GM19463 (cell line): ENCODE measurements around the gene STARD5.

ENCODE experiments used
- ATAC-seq: cut with Tn5 transposase; IDR thresholded peaks from one replicate; pipeline ENCODE4 v1.9.1; 2021; ENCODE audit warnings: mild to moderate bottlenecking, moderate library complexity; ENCODE audit not compliant: unreplicated experiment

The STARD5 gene

DNA sequence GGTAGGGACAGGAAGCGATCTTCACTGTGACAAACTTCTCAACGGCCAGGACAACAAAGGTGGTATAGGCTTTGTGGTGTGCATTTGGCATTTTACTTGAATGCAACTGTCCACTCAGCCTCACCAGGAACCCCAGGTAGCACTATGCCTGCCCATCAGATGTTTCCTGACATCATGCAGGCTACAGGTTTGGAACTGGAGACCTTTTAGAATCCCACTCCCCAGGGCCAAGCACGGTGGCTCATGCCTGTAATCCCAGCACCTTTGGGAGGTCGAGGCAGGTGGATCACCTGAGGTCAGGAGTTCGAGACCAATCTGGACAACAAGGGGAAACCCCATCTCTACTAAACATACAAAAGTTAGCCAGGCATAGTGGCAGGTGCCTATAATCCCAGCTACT is 9.6 kb downstream of the STARD5 start:
- ATAC-seq: no peak

DNA sequence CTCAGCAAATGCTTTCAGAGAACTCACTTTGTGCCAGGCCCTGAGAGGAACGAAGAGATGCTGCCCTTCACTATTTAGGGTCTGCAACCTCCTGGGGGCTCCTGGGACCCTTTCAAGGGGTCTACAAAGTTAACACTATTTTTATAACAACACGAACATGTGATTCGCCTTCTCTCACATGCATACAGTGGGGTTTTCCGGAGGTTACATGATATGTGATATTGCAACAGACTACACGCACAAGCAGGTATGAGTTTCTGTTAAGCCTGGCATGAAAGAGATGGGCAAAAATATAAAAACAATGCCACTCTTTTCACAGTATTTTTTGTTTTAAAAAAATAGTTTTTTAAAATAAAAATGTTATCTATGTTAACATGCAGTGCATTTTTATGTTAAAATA is 10.3 kb downstream of the STARD5 start:
- ATAC-seq: no peak

DNA sequence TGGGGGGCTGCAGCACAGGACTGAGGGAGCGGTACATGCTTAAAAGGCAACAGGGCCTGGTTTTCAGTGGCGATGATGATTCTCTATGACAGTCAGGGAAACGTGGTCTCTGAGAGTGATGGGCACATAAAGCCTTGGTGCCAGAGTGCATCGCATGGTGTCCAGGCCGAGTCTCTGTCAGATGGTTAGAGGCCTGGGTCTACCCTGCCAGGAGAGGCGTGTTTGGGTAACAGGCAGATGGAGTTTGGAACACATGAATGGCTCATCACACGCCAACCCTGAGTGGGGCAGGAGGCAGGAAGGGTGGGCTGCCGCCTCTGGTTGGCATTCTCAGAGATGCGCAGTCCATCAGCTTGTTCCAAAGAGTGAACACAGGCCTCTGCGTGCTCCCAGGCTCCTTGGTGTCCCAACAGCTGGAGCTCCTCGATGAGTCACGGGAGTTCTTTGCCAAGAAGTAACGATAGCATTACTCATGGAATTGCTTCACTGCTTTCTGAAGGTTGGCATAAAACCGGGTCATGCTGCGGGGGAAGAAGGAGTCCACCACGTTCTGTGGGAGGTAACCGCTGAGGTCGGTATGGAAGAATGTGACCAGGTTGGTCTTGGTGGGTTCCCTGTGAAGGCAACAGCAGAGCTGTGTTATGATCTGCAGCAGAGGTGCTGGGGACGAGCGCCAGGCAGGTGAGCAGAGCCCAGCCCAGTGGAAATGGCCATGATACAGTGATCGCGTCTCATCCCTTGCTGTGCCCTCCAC is 11.0 kb downstream of the STARD5 start:
- ATAC-seq: no peak

DNA sequence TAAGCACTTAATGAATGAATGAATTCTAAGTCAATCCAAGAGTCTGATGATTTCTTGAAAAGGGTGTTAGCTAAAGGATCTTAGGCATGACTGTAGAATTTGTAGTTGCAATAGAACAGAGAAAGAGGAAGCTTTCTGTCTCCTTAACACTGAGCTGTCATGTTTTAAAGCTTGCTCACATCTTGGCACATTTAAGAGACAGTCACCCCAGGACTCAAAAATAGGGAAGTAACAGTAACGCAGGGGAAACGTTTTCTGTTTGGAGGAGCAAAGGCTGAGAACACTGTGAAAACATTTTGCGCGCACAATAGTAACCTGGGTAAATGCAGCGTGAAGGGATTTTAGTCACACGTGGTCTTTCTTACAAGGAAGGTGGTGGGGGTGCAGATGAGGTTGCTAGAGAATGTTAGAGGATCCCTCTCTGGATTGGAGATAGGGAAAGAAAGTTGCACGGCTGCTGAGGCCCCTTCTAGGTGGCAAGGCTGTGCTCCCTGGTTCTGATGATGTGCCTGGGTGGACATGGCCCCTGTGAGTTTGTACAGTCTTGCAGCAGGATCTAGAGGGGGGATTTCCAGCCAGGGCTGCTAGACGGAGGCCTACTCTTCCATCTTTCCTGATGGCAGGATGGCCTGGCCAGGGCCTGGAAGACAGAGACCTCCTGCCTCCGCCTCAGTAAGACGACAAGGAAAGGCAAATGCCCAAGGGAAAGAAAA is 12.0 kb downstream of the STARD5 start:
- no peak for ATAC-seq

- no peak for ATAC-seq
Observed at GRCh38 chr15:81310480-81310879, 13.5 kb downstream of the STARD5 start.

DNA sequence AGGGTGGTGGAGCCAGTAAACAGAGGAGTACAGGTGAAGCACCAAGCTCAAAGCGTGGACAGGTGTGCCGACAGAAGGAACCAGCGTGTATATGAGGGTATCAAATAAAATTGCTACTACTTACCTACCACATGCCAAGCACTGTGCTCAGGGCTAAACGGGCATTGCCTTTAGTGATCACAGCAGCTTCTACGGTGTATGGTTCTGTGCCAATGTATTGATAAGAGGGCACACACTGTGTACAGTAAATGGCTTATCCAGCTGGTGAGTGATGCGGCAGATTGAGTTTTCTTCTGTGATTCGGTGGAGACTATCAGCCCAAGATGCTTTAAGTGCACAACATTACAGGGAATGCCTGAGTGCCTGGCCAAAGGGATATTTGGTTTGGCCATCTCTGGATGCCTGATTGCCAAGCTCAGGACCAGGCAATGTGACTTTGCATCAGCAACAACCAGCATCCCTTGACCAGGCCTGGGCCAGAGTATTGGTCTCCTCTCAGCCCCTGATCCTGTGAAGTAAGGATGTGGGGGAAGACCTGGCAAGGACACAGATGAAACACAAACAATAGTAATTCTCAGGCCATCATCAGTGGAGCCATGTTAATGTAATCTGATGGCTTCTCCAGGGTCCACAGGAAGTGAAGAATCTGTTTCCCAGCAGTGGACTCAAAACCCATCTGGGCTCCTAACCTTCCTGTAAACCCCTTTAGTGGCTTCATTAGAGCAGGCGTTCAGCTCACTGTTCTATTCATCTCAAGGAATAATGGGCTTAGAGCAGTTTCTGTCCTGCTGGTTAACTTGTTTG is 14.1 kb downstream of the STARD5 start:
- no peak for ATAC-seq

- no peak for ATAC-seq
Observed at GRCh38 chr15:81308260-81308659, 15.7 kb downstream of the STARD5 start.

GRCh38 chr15:81304226-81304625 is 19.7 kb downstream of the STARD5 start:
- ATAC-seq: no peak

- ATAC-seq: no peak
Observed at GRCh38 chr15:81303244-81304225, 20.4 kb downstream of the STARD5 start.

DNA sequence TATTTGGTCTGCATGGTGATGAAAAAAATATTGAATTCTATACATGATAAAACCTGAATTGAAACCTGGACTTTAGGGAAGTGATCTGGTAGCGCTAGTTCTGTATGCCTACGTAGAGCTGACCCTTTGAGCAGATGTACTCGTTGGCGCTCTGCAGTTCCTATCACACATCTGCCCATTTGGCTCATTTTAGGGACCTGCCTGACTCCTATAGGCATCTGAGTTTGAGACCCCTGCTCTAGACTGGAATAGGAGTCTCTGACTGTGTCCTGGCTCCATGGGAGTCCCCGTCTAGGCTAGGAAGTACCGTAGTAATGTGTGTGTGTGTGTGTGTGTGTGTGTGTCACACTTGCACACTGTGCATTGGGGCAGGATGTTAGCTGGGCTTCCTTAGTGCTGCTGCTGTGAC is 21.2 kb downstream of the STARD5 start:
- no peak for ATAC-seq

- peak; percentile 82 for ATAC-seq
Observed at GRCh38 chr15:81301815-81302399, 22.0 kb downstream of the STARD5 start.

GRCh38 chr15:81301385-81301784 is 22.6 kb downstream of the STARD5 start:
- ATAC-seq: no peak

- no peak for ATAC-seq
Observed at GRCh38 chr15:81299630-81300273, 24.2 kb downstream of the STARD5 start.

DNA sequence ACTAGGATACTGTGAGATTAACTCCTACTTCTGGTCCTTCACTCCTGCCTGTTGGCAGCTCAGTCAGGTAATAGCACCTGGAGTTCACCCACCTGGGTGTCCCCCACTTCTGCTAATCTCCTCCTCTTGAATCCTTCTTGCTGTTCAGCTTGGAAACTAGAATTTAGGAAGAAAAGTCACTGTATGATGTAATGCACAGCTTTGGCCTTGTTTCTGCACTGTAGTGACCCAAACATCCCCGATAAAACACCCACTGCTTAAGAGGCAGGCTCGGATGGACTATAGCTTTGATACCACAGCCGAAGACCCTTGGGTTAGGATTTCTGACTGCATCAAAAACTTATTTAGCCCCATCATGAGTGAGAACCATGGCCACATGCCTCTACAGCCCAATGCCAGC is 24.8 kb downstream of the STARD5 start:
- ATAC-seq: no peak

DNA sequence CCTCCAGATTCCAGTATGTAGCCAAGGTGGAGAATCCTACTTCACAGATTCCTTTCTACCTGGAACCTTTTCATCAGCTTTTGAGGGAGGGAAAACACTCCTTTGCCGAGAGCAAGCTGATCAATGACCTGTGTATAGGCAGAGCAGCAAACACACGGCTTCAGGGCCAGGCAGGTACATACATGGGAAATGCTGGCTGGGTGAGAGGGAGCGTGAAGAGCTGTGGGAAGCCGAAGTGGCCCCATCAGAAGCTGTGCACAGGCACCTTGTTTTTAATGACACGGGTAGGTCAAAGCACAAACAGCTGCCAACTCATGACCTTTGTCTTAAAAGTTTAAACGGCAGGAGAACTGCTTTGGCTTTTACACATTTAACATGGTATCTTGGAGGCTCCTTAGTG is 25.3 kb downstream of the STARD5 start:
- ATAC-seq: no peak

- no peak for ATAC-seq
Observed at GRCh38 chr15:81297603-81298575, 26.1 kb downstream of the STARD5 start.

- ATAC-seq: no peak
Observed at GRCh38 chr15:81297147-81297572, 26.8 kb downstream of the STARD5 start.

DNA sequence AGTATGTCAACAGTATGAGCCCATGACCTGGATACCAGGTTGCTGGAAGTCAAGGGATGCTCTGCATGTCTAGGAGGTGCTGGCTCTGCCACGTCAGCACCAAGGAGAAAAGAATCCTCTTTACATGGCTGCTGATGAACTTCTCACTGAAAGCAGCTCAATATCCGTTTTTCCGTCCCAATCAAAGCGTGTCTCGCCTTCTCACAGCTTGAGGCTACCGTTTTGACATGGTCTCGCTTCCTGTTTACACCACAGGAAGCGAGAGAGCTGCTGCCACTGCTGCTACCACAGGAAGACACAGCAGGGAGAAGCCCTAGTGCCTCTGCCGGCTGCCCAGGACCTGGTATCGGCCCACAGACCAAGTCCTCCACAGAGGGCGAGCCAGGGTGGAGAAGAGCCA is 27.3 kb downstream of the STARD5 start:
- ATAC-seq: peak; percentile 36
